Measurements from ENCODE around the gene MSH3.

MSH3 gene

GRCh38 chr5:80654391-80655230 is at the start of gene MSH3, which contains the start of gene DHFR:
TSS of gene MSH3 (plus strand) at chr5:80654652. CDS start at chr5:80654728, 76 bp downstream.
TSS of gene DHFR (minus strand) at chr5:80654983. CDS start at chr5:80654489, 494 bp downstream.
- DNase-seq (ENCODE audit: insufficient read length, low spot score) (peak; percentile 80), FAIRE-seq (peak; percentile 84)
- TF ChIP-seq POLR2A (IDR thresholded peaks at IDR 0.05; ENCODE audit: low read depth, low read length): peak; percentile 64

- DNase-seq (ENCODE audit: insufficient read length, low spot score) (no peak), FAIRE-seq (no peak)
- no peak for TF ChIP-seq POLR2A (IDR thresholded peaks at IDR 0.05; ENCODE audit: low read depth, low read length)
Observed at GRCh38 chr5:80607343-80607742, 47.1 kb upstream of the MSH3 start.

GRCh38 chr5:80607832-80608231 is 46.6 kb upstream of the MSH3 start:
- TF ChIP-seq POLR2A (IDR thresholded peaks at IDR 0.05; ENCODE audit: low read depth, low read length): no peak
- no peak for DNase-seq (ENCODE audit: insufficient read length, low spot score)
- no peak for FAIRE-seq

- DNase-seq (ENCODE audit: insufficient read length, low spot score): no peak
- no peak for TF ChIP-seq POLR2A (IDR thresholded peaks at IDR 0.05; ENCODE audit: low read depth, low read length)
- no peak for FAIRE-seq
Observed at GRCh38 chr5:80608731-80609130, 45.7 kb upstream of the MSH3 start.

- no peak for DNase-seq (ENCODE audit: insufficient read length, low spot score)
- no peak for TF ChIP-seq POLR2A (IDR thresholded peaks at IDR 0.05; ENCODE audit: low read depth, low read length)
- FAIRE-seq: no peak
Observed at GRCh38 chr5:80609692-80610091, 44.8 kb upstream of the MSH3 start.

- FAIRE-seq (no peak), DNase-seq (ENCODE audit: insufficient read length, low spot score) (no peak)
- no peak for TF ChIP-seq POLR2A (IDR thresholded peaks at IDR 0.05; ENCODE audit: low read depth, low read length)
Observed at GRCh38 chr5:80615266-80615914, 39.1 kb upstream of the MSH3 start.

GRCh38 chr5:80618438-80618837 is 36.0 kb upstream of the MSH3 start:
- no peak for FAIRE-seq
- TF ChIP-seq POLR2A (IDR thresholded peaks at IDR 0.05; ENCODE audit: low read depth, low read length): no peak
- DNase-seq (ENCODE audit: insufficient read length, low spot score): no peak

- no peak for FAIRE-seq
- no peak for TF ChIP-seq POLR2A (IDR thresholded peaks at IDR 0.05; ENCODE audit: low read depth, low read length)
- DNase-seq (ENCODE audit: insufficient read length, low spot score): no peak
Observed at GRCh38 chr5:80619086-80619485, 35.4 kb upstream of the MSH3 start.

GRCh38 chr5:80620211-80620610 is 34.2 kb upstream of the MSH3 start:
- no peak for TF ChIP-seq POLR2A (IDR thresholded peaks at IDR 0.05; ENCODE audit: low read depth, low read length)
- peak; percentile 18 for DNase-seq (ENCODE audit: insufficient read length, low spot score)
- no peak for FAIRE-seq

GRCh38 chr5:80622756-80623155 is 31.7 kb upstream of the MSH3 start:
- FAIRE-seq (no peak), DNase-seq (ENCODE audit: insufficient read length, low spot score) (no peak)
- no peak for TF ChIP-seq POLR2A (IDR thresholded peaks at IDR 0.05; ENCODE audit: low read depth, low read length)

- no peak for FAIRE-seq
- no peak for TF ChIP-seq POLR2A (IDR thresholded peaks at IDR 0.05; ENCODE audit: low read depth, low read length)
- no peak for DNase-seq (ENCODE audit: insufficient read length, low spot score)
Observed at GRCh38 chr5:80623999-80624398, 30.5 kb upstream of the MSH3 start.

GRCh38 chr5:80625230-80625629 is 29.2 kb upstream of the MSH3 start:
- FAIRE-seq: no peak
- no peak for DNase-seq (ENCODE audit: insufficient read length, low spot score)
- TF ChIP-seq POLR2A (IDR thresholded peaks at IDR 0.05; ENCODE audit: low read depth, low read length): no peak

- FAIRE-seq (no peak), DNase-seq (ENCODE audit: insufficient read length, low spot score) (no peak)
- TF ChIP-seq POLR2A (IDR thresholded peaks at IDR 0.05; ENCODE audit: low read depth, low read length): no peak
Observed at GRCh38 chr5:80629281-80629680, 25.2 kb upstream of the MSH3 start.

GRCh38 chr5:80631278-80632259 is 22.9 kb upstream of the MSH3 start:
- FAIRE-seq (no peak), DNase-seq (ENCODE audit: insufficient read length, low spot score) (no peak)
- TF ChIP-seq POLR2A (IDR thresholded peaks at IDR 0.05; ENCODE audit: low read depth, low read length): no peak

Measured in H54 (cell line).